H9 (cell line): ENCODE results near the gene MYO5B. TPM values are rescaled to one million over a fixed set of nuclear protein-coding genes. Genes with fewer than 3 reads are reported as not detected.
A peak's percentile ranks its signal among the peaks of the same experiment; 100 is the strongest.
"Not testable (repeated sequence)": the region's sequence is repeated elsewhere in the genome, so short reads cannot be mapped to it uniquely, and the experiment has no call there.

Experiments used
- DNase-seq: peaks from one replicate; pipeline ENCODE4 v3.0.0-alpha.2; 2017
- H2AFZ ChIP-seq: one replicate; pipeline ENCODE4 v1.6.1; 2013; ENCODE audit warnings: mild to moderate bottlenecking, low read length, control low read depth, moderate library complexity
- H2AK5ac ChIP-seq: 2 replicates; pipeline ENCODE4 v1.6.1; 2013; ENCODE audit warnings: low read length, control low read depth, mixed read lengths; ENCODE audit not compliant: insufficient read length
- H2BK120ac ChIP-seq: one replicate; pipeline ENCODE4 v1.6.1; 2013; ENCODE audit warnings: low read depth, mild to moderate bottlenecking, low read length, control low read depth, inconsistent platforms; ENCODE audit not compliant: poor library complexity, severe bottlenecking
- H2BK12ac ChIP-seq: 2 replicates; pipeline ENCODE4 v1.6.1; 2013; ENCODE audit warnings: low read length, control low read depth, mixed read lengths, low read depth; ENCODE audit not compliant: insufficient read length
- H2BK15ac ChIP-seq: 2 replicates; pipeline ENCODE4 v1.6.1; 2013; ENCODE audit warnings: low read depth, low read length, control low read depth
- H2BK20ac ChIP-seq: one replicate; pipeline ENCODE4 v1.6.1; 2013; ENCODE audit warnings: low read depth, mild to moderate bottlenecking, low read length, control low read depth, inconsistent platforms; ENCODE audit not compliant: poor library complexity, severe bottlenecking
- H2BK5ac ChIP-seq: 2 replicates; pipeline ENCODE4 v1.6.1; 2013; ENCODE audit warnings: low read length, control low read depth, mixed read lengths; ENCODE audit not compliant: insufficient read length
- H3K14ac ChIP-seq: 2 replicates; pipeline ENCODE4 v1.6.1; 2013; ENCODE audit warnings: low read length, control low read depth; ENCODE audit not compliant: insufficient read depth
- H3K18ac ChIP-seq: 2 replicates; pipeline ENCODE4 v1.6.1; 2013; ENCODE audit warnings: low read depth, mild to moderate bottlenecking, mixed read lengths, low read length, control low read depth; ENCODE audit not compliant: insufficient read length
- H3K23ac ChIP-seq: 2 replicates; pipeline ENCODE4 v1.6.1; 2013; ENCODE audit warnings: low read length, control low read depth, mixed read lengths, low read depth; ENCODE audit not compliant: insufficient read length
- H3K23me2 ChIP-seq: 2 replicates; pipeline ENCODE4 v1.6.1; 2013; ENCODE audit warnings: low read depth, mild to moderate bottlenecking, mixed read lengths, low read length, control low read depth; ENCODE audit not compliant: insufficient read length, poor library complexity, severe bottlenecking
- H3K27ac ChIP-seq: 2 replicates; pipeline ENCODE4 v1.5.1; 2013; ENCODE audit warnings: low read length, control low read depth, mixed read lengths, low read depth; ENCODE audit not compliant: insufficient read length
- H3K27me3 ChIP-seq: 2 replicates; pipeline ENCODE4 v1.6.1; 2013; ENCODE audit warnings: low read length, control low read depth, inconsistent platforms; ENCODE audit not compliant: insufficient read depth
- H3K4ac ChIP-seq: 2 replicates; pipeline ENCODE4 v1.6.1; 2013; ENCODE audit warnings: low read depth, mild to moderate bottlenecking, control low read depth, inconsistent platforms, low read length, moderate library complexity
- H3K4me1 ChIP-seq: 2 replicates; pipeline ENCODE4 v1.6.1; 2013; ENCODE audit warnings: low read length, control low read depth, inconsistent platforms; ENCODE audit not compliant: insufficient read depth
- H3K4me2 ChIP-seq: 2 replicates; pipeline ENCODE4 v1.6.1; 2013; ENCODE audit warnings: low read length, control low read depth, mixed read lengths; ENCODE audit not compliant: insufficient read length, insufficient read depth
- H3K56ac ChIP-seq: 2 replicates; pipeline ENCODE4 v1.6.1; 2013; ENCODE audit warnings: low read depth, mild to moderate bottlenecking, mixed read lengths, low read length, control low read depth; ENCODE audit not compliant: insufficient read length
- H3K79me1 ChIP-seq: 2 replicates; pipeline ENCODE4 v1.6.1; 2013; ENCODE audit warnings: low read depth, mild to moderate bottlenecking, moderate library complexity, low read length, control low read depth, inconsistent platforms; ENCODE audit not compliant: insufficient read depth, poor library complexity, severe bottlenecking
- H3K79me2 ChIP-seq: 2 replicates; pipeline ENCODE4 v1.6.1; 2013; ENCODE audit warnings: low read length, control low read depth, inconsistent platforms; ENCODE audit not compliant: insufficient read depth
- H3K9ac ChIP-seq: 2 replicates; pipeline ENCODE4 v1.6.1; 2013; ENCODE audit warnings: low read length, control low read depth, mixed read lengths; ENCODE audit not compliant: insufficient read length; ENCODE audit errors: extremely low read depth
- H3K9me3 ChIP-seq: one replicate; pipeline ENCODE4 v1.6.1; 2013; ENCODE audit warnings: low read depth, low read length, inconsistent platforms; ENCODE audit not compliant: control insufficient read depth
- H3T11ph ChIP-seq: one replicate; pipeline ENCODE4 v1.6.1; 2013; ENCODE audit warnings: mild to moderate bottlenecking, low read length, control low read depth, inconsistent platforms
- H4K20me1 ChIP-seq: one replicate; pipeline ENCODE4 v1.6.1; 2013; ENCODE audit not compliant: control insufficient read depth, insufficient read length, insufficient read depth
- H4K5ac ChIP-seq: 2 replicates; pipeline ENCODE4 v1.6.1; 2013; ENCODE audit warnings: low read depth, mild to moderate bottlenecking, mixed read lengths, low read length, control low read depth; ENCODE audit not compliant: insufficient read length
- H4K8ac ChIP-seq: replicated peaks from 2 replicates; pipeline ENCODE4 v1.6.1; 2013; ENCODE audit warnings: low read length, control low read depth, mixed read lengths, low read depth; ENCODE audit not compliant: insufficient read length
- H4K91ac ChIP-seq: 2 replicates; pipeline ENCODE4 v1.6.1; 2013; ENCODE audit warnings: low read depth, mild to moderate bottlenecking, moderate library complexity, mixed read lengths, low read length, control low read depth; ENCODE audit not compliant: insufficient read length
- H3K27ac Mint-ChIP-seq, 3 experiments: 2 replicates in 2 of 3; 3 replicates in 1 of 3; pipeline ENCODE4 v1.8.0; 2020 to 2021; ENCODE audit warnings: mixed read lengths in 3 of 3, mild to moderate bottlenecking in 1 of 3, moderate library complexity in 1 of 3
- H3K27me3 Mint-ChIP-seq: 2 replicates; pipeline ENCODE4 v1.8.0; 2021; ENCODE audit warnings: low read depth, mild to moderate bottlenecking, moderate library complexity, mixed read lengths
- H3K36me3 Mint-ChIP-seq, 3 experiments: 2 replicates in 2 of 3; 3 replicates in 1 of 3; pipeline ENCODE4 v1.8.0; 2020 to 2021; ENCODE audit warnings: low read depth in 3 of 3, mixed read lengths in 3 of 3; ENCODE audit not compliant: insufficient read depth in 1 of 3
- H3K4me1 Mint-ChIP-seq, 2 experiments: 2 replicates each; pipeline ENCODE4 v1.8.0; 2020; ENCODE audit warnings: mixed read lengths in 2 of 2
- H3K4me3 Mint-ChIP-seq, 2 experiments: 2 replicates in 1 of 2; 3 replicates in 1 of 2; pipeline ENCODE4 v1.8.0; 2020 to 2021; ENCODE audit warnings: mild to moderate bottlenecking in 2 of 2, mixed read lengths in 2 of 2, moderate library complexity in 1 of 2
- H3K9me3 Mint-ChIP-seq, 2 experiments: 2 replicates in 1 of 2; 3 replicates in 1 of 2; pipeline ENCODE4 v1.8.0; 2020; ENCODE audit warnings: mild to moderate bottlenecking in 2 of 2, mixed read lengths in 2 of 2, moderate library complexity in 1 of 2
- WGBS: extraction: QIAGEN DNeasy Blood & Tissue Kit; methylation state at CpG from one replicate; pipeline ENCODE4 v1.1.7; 2013; ENCODE audit warnings: missing lambda C conversion rate, low lambda C conversion rate, mixed read lengths; ENCODE audit not compliant: insufficient read length; ENCODE audit errors: extremely low coverage; 5-methylcytosine and 5-hydroxymethylcytosine counted together
- total RNA-seq: library from RNA; stranded (reverse); gene quantifications from 2 replicates; pipeline ENCODE4 v1.2.1, GENCODE V29; 2021
- TF ChIP-seq, protein P1 (sequence below): fragments of 200-600 bp; sonication (generic); conservative IDR thresholded peaks from 3 replicates; pipeline ENCODE4 v1.8.0; 2021; ENCODE audit warnings: antibody characterized with exemption, mild to moderate bottlenecking

The MYO5B gene
- total RNA-seq, 1 experiment from 2014 or later: 9.3 TPM

GRCh38 chr18:49890041-49890440 is 304.9 kb downstream of the MYO5B start:
- H2BK120ac ChIP-seq: no peak overlapping the region
- H3K18ac ChIP-seq: no peak overlapping the region
- H3K23me2 ChIP-seq: no peaks in the 10 kb centered on the region
- no peak overlapping the region for H3K14ac ChIP-seq
- no peaks in the 10 kb centered on the region for H3K4me1 ChIP-seq
- H2BK12ac ChIP-seq: no peak overlapping the region
- H3K4ac ChIP-seq: no peak overlapping the region
- H2BK5ac ChIP-seq: no peak overlapping the region
- H3K27ac ChIP-seq: no peak overlapping the region
- no peaks in the 10 kb centered on the region for H3K27me3 Mint-ChIP-seq
- H3K4me3 Mint-ChIP-seq: no peak overlapping the region
- H2AK5ac ChIP-seq: no peak overlapping the region
- H3K36me3 Mint-ChIP-seq: 0 out of 7 replicates have a peak, but pooled peaks cover 0 to 2% (median 0%) of the 10 kb centered on the region in 3 experiments
- DNase-seq: no peak
- H3K79me2 ChIP-seq: no peaks in the 10 kb centered on the region
- no peak overlapping the region for H2AFZ ChIP-seq
- no peak overlapping the region for H3T11ph ChIP-seq
- no peaks in the 10 kb centered on the region for H3K9me3 Mint-ChIP-seq
- H3K4me2 ChIP-seq: no peak overlapping the region
- TF ChIP-seq, protein P1, sequence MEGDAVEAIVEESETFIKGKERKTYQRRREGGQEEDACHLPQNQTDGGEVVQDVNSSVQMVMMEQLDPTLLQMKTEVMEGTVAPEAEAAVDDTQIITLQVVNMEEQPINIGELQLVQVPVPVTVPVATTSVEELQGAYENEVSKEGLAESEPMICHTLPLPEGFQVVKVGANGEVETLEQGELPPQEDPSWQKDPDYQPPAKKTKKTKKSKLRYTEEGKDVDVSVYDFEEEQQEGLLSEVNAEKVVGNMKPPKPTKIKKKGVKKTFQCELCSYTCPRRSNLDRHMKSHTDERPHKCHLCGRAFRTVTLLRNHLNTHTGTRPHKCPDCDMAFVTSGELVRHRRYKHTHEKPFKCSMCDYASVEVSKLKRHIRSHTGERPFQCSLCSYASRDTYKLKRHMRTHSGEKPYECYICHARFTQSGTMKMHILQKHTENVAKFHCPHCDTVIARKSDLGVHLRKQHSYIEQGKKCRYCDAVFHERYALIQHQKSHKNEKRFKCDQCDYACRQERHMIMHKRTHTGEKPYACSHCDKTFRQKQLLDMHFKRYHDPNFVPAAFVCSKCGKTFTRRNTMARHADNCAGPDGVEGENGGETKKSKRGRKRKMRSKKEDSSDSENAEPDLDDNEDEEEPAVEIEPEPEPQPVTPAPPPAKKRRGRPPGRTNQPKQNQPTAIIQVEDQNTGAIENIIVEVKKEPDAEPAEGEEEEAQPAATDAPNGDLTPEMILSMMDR: no peak
- H3K9me3 ChIP-seq: no peaks in the 10 kb centered on the region
- H4K20me1 ChIP-seq: no peaks in the 10 kb centered on the region
- H3K27me3 ChIP-seq: no peaks in the 10 kb centered on the region
- H4K91ac ChIP-seq: no peak overlapping the region
- no peak overlapping the region for H4K5ac ChIP-seq
- no peak overlapping the region for H3K9ac ChIP-seq
- H2BK15ac ChIP-seq: no peak overlapping the region
- H2BK20ac ChIP-seq: no peak overlapping the region
- no peak overlapping the region for H3K23ac ChIP-seq
- peak overlapping the region in 1 of 3 experiments; percentile 36; a peak in 1 of 7 replicates for H3K27ac Mint-ChIP-seq
- H4K8ac ChIP-seq: no peak overlapping the region
- H3K79me1 ChIP-seq: no peaks in the 10 kb centered on the region
- peaks cover 26 to 28% of the 10 kb centered on the region in 2 experiments for H3K4me1 Mint-ChIP-seq
- no peak overlapping the region for H3K56ac ChIP-seq

- not testable (repeated sequence) for H2AFZ ChIP-seq, H3K27ac ChIP-seq, H2AK5ac ChIP-seq, H3K23ac ChIP-seq, H3K36me3 Mint-ChIP-seq, H3K9me3 ChIP-seq, DNase-seq, H2BK12ac ChIP-seq, H3K27me3 Mint-ChIP-seq, H3K23me2 ChIP-seq, H3K18ac ChIP-seq, H3K9ac ChIP-seq, H3K4me1 ChIP-seq, H2BK20ac ChIP-seq, H4K5ac ChIP-seq, H3K14ac ChIP-seq, H3K79me2 ChIP-seq, H3K4ac ChIP-seq, H3K4me2 ChIP-seq, H2BK120ac ChIP-seq, H2BK5ac ChIP-seq, H3K79me1 ChIP-seq, H3K27me3 ChIP-seq, H2BK15ac ChIP-seq, H3K9me3 Mint-ChIP-seq, H4K91ac ChIP-seq, H3K4me3 Mint-ChIP-seq, H3T11ph ChIP-seq, H4K20me1 ChIP-seq, H4K8ac ChIP-seq, H3K56ac ChIP-seq
- Mint-ChIP-seq H3K27ac (0 out of 7 replicates have a peak overlapping the region, but pooled peaks of 1 of the 3 experiments have one; percentile 36), H3K4me1 (peaks cover 24 to 26% of the 10 kb centered on the region in 2 experiments)
- no CpG with 5 or more reads among the region's 2 CpGs for WGBS
Observed at GRCh38 chr18:49889552-49889951, 305.4 kb downstream of the MYO5B start.
